ENCODE results near the gene RABGAP1L. TPM values are rescaled to one million over a fixed set of nuclear protein-coding genes. Genes with fewer than 3 reads are reported as not detected.

Gene RABGAP1L
- total RNA-seq, 1 experiment from 2014 or later, result 29.3 TPM

GRCh38 chr1:174954073-174954460, 794.7 kb downstream of the RABGAP1L start:
- ATAC-seq (no peak), DNase-seq (ENCODE audit: low read depth, low spot score) (no peak)
- no peak overlapping the region for H3K27ac ChIP-seq (ENCODE audit: low read depth, low read length)
- H3K9ac ChIP-seq (ENCODE audit: low read length), result no peak overlapping the region
- H3K4me2 ChIP-seq (ENCODE audit: low read length), result no peak overlapping the region
- no peak overlapping the region for H2AFZ ChIP-seq (ENCODE audit: low read depth, low read length, poor library complexity, severe bottlenecking)
- H3K9me2 ChIP-seq (ENCODE audit: insufficient read depth), result no peaks in the 10 kb centered on the region
- ChIA-PET RAD21 (ENCODE audit: low non-redundant PET in 1 of 2, low total read pairs in 2 of 2, uncharacterized antibody in 2 of 2, unreplicated experiment in 2 of 2) (no interaction called here), CTCF (no interaction called here), POLR2A (no interaction called here)
- no peaks in the 10 kb centered on the region for H3K27me3 ChIP-seq (ENCODE audit: insufficient read depth, low read length)
- no peaks in the 10 kb centered on the region for H4K20me1 ChIP-seq (ENCODE audit: insufficient read depth)
- no TSS peak for BruUV-seq (replicated peaks)
- H3K4me1 ChIP-seq (ENCODE audit: control insufficient read depth in 1 of 2, insufficient read depth in 2 of 2, low read length in 2 of 2), result no peaks in the 10 kb centered on the region
- no peak overlapping the region for H3K4me3 ChIP-seq (replicated peaks in 1 of 2; ENCODE audit: low read depth in 1 of 2, low read length in 2 of 2)
- TF ChIP-seq ELF1 (IDR thresholded peaks at IDR 0.05; ENCODE audit: borderline replicate concordance, low read depth) (no peak), CTCF (IDR thresholded peaks at IDR 0.05 in 2 of 3, conservative IDR thresholded peaks at IDR 0.05 in 1 of 3; ENCODE audit: borderline replicate concordance in 1 of 3, insufficient read depth in 1 of 3, low read depth in 2 of 3, low read length in 2 of 3) (no peak), CBX3 (IDR thresholded peaks at IDR 0.05; ENCODE audit: low read depth) (no peak), POLR2A (IDR thresholded peaks at IDR 0.05; ENCODE audit: borderline replicate concordance, extremely low read depth, insufficient read depth, insufficient read length) (no peak), YY1 (IDR thresholded peaks at IDR 0.05; ENCODE audit: extremely low read depth, insufficient replicate concordance, low read depth, low read length) (no peak), SRF (IDR thresholded peaks at IDR 0.05; ENCODE audit: low read depth) (no peak), RAD21 (IDR thresholded peaks at IDR 0.05; ENCODE audit: low read depth) (no peak), EZH2phosphoT487 (IDR thresholded peaks at IDR 0.05; ENCODE audit: borderline replicate concordance) (no peak)
- TF ChIP-seq, protein P1, sequence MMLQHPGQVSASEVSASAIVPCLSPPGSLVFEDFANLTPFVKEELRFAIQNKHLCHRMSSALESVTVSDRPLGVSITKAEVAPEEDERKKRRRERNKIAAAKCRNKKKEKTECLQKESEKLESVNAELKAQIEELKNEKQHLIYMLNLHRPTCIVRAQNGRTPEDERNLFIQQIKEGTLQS (IDR thresholded peaks at IDR 0.05), result no peak
- TF ChIP-seq, protein P2, sequence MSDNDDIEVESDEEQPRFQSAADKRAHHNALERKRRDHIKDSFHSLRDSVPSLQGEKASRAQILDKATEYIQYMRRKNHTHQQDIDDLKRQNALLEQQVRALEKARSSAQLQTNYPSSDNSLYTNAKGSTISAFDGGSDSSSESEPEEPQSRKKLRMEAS (IDR thresholded peaks at IDR 0.05), result no peak
- intact Hi-C loops (cut with micrococcal nuclease), result no loop called here
- H3K36me3 ChIP-seq (ENCODE audit: control insufficient read depth in 1 of 2, insufficient read depth in 2 of 2, low read length in 2 of 2), result no peaks in the 10 kb centered on the region
- no peaks in the 10 kb centered on the region for H3K9me3 ChIP-seq (ENCODE audit: control insufficient read depth in 1 of 2, insufficient read depth in 1 of 2, low read depth in 1 of 2, low read length in 2 of 2)
- H3K79me2 ChIP-seq (ENCODE audit: insufficient read depth, low read length), result no peaks in the 10 kb centered on the region

Data from HCT116 (cell line).